ENCODE data around the gene PAEP. TPM values are rescaled to one million over a fixed set of nuclear protein-coding genes. Genes with fewer than 3 reads are reported as not detected.

PAEP gene
- total RNA-seq, 1 donor: not detected

DNA sequence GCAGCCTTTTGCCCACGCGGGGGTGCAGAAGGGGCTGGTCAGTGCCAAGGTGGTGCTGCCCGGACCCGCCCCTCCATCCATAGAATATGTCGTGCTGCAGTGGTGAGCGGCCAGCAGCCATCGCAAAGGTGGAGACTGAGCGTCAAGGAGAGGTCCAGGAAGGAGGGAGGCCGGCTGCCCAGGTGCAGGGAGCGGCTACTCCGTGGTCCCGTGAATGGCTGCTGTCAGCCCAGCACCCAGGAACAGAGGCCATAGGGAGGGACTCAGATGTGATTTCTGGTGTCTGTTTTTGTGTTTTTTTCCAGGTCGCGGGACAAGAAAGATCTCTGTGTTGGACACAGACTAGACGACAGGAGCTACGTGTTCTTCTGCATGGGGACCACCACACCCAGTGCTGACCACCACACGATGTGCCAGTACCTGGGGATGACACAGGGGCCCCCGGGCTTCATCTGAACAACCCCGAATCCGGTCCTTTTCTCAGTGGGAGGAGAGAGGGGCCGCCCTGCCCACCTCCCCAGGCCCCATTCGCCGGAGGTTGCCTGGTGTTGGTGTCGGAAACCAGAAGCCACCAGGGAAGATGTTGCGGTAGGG is 29.0 kb downstream of the PAEP start:
- TF ChIP-seq, protein P1, sequence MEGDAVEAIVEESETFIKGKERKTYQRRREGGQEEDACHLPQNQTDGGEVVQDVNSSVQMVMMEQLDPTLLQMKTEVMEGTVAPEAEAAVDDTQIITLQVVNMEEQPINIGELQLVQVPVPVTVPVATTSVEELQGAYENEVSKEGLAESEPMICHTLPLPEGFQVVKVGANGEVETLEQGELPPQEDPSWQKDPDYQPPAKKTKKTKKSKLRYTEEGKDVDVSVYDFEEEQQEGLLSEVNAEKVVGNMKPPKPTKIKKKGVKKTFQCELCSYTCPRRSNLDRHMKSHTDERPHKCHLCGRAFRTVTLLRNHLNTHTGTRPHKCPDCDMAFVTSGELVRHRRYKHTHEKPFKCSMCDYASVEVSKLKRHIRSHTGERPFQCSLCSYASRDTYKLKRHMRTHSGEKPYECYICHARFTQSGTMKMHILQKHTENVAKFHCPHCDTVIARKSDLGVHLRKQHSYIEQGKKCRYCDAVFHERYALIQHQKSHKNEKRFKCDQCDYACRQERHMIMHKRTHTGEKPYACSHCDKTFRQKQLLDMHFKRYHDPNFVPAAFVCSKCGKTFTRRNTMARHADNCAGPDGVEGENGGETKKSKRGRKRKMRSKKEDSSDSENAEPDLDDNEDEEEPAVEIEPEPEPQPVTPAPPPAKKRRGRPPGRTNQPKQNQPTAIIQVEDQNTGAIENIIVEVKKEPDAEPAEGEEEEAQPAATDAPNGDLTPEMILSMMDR (IDR thresholded peaks at IDR 0.05; ENCODE audit: insufficient read depth, low read length): no peak
- no peak for DNase-seq (ENCODE audit: low read depth)
- no peak overlapping the region for H3K4me3 ChIP-seq (ENCODE audit: low read depth, low read length)

DNA sequence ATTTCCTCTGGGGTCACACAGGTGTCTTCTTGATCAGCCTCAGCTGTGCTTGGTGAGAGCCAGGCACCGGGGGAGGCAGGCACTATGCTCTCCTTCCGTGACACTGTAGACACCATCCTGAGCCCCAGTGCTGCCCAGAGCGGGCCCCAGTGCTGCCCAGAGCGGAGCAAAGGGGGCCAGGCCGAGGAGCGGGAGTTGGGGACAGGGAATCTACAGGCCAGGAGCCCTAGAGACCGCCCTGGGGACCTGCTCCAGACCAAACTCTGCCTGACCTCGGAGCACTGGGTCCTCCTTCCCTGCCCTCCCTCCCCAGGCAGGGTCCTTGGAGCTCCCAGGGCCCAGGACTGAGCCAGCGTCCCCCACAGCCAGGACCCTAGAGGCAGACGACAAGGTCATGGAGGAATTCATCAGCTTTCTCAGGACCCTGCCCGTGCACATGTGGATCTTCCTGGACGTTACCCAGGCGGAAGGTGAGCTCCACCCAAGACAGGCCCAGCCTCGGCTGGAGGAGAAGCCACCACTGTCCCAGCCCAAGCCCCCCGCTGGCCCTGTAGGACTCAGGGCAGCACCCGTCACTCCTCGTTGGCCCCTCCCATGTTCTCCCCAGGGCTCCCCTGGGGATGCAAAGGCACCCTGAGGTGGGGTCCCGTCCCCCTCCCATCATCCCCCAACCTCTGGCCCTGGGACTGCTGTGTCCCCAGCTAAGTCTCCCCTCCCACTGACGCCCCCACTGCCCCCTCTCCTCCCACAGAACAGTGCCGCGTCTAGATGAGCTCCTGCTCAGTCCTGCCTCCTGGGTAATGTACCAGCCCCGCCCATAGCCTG is 30.2 kb downstream of the PAEP start:
- TF ChIP-seq, protein P1 (IDR thresholded peaks at IDR 0.05; ENCODE audit: insufficient read depth, low read length): no peak
- no peak for DNase-seq (ENCODE audit: low read depth)
- H3K4me3 ChIP-seq (ENCODE audit: low read depth, low read length): no peak overlapping the region

DNA sequence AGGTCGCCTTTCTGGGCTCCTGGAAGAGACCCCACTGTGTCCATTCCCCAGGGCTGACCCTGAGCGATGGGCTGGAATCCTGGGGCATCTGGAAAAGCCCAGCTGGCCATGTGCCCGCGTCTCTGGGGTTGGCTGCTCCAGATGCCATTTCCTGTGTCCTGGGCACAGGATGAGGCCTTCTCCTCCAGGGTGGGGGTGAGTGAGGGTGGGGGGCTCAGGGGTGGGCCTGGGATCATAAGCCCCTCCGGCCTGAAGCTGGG is 30.7 kb downstream of the PAEP start:
- H3K4me3 ChIP-seq (ENCODE audit: low read depth, low read length): no peak overlapping the region
- TF ChIP-seq, protein P1 (IDR thresholded peaks at IDR 0.05; ENCODE audit: insufficient read depth, low read length): no peak
- DNase-seq (ENCODE audit: low read depth): no peak

DNA sequence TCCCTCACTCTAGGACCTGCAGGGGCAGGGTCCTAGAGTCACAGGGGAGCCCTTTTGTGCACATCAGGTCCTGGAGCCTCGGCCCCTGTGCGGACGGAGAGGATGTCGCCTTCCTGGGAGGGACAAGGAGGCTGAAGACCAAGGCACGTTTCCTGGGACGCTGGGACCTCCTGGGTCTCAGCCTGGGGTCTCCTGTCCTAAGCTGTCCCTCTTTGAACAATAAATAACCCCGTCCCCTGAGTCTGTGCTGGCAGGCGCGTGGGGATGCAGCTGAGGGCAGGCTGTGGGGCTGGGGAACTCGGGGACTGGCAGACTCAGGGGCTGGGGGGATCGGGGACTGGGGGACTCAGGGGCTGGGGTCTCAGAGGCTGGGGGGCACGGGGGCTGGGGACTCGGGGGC is 31.1 kb downstream of the PAEP start:
- no peak overlapping the region for H3K4me3 ChIP-seq (ENCODE audit: low read depth, low read length)
- no peak for DNase-seq (ENCODE audit: low read depth)

DNA sequence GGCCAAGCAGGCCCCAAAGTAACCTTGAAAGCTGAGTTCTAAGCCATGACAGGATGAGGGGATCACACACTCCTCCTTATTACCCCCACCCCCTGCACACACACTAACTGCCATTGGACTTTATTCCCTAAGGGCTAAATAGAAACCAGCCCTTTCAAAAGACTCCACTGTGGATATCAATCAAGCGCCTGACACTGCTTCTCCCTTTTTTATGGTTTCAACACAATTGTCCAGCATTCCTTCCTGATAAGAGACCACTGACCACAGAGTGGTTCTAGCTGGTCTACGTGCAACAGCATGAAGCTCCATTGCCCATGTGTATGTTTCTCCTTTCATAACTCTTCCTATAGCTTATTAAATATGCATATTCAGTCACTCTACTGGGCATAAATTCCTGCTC is 34.7 kb downstream of the PAEP start:
- no peak for DNase-seq (ENCODE audit: low read depth)
- no peak overlapping the region for H3K4me3 ChIP-seq (ENCODE audit: low read depth, low read length)
- TF ChIP-seq, protein P1 (IDR thresholded peaks at IDR 0.05; ENCODE audit: insufficient read depth, low read length): no peak

More for the DNA sequence above, 31.1 kb downstream of the PAEP start:
- TF ChIP-seq, protein P1 (IDR thresholded peaks at IDR 0.05; ENCODE audit: insufficient read depth, low read length): no peak

DNA sequence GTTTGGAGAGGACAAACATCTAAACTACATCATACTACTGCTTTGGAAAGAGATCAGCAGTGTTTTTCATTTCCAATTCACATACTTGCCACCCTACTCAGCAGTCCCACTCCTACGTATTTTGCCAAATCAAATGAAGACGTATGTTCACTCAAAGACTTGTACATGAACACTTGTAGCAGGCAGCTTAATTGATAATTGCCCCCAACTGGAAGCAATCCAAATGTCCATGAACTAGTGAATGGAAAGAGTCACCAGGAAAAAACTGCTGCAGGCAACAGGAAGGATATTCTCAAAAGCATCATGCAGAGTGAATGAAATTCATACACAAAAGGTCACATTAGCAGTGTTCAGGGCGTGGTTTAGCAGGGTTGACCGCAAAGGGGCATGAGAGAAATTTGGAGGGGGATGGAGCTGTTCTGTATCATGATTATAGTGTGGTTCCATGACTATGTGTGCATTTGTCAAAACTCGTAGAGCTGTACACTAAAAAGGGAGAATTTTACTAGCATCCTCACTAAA is 38.8 kb downstream of the PAEP start:
- no peak for DNase-seq (ENCODE audit: low read depth)
- TF ChIP-seq, protein P1 (IDR thresholded peaks at IDR 0.05; ENCODE audit: insufficient read depth, low read length): no peak
- H3K4me3 ChIP-seq (ENCODE audit: low read depth, low read length): no peak overlapping the region
